ENCODE measurements around the gene SUN5.

The SUN5 gene

GRCh38 chr20:32995802-32996201 lies 8.4 kb downstream of the SUN5 start:
- no peak for TF ChIP-seq CTCF (IDR thresholded peaks at IDR 0.05)
- H3K27ac ChIP-seq: no peak overlapping the region
- no peaks in the 10 kb centered on the region for H3K9me3 ChIP-seq
- H3K4me3 ChIP-seq (ENCODE audit: low read depth in 1 of 2, low read length in 1 of 2): no peak overlapping the region
- H3K36me3 ChIP-seq: no peaks in the 10 kb centered on the region
- no peaks in the 10 kb centered on the region for H3K4me1 ChIP-seq (ENCODE audit: control insufficient read depth in 1 of 2, insufficient read depth in 1 of 2, low read depth in 1 of 2, low read length in 1 of 2)
- H3K27me3 ChIP-seq: no peaks in the 10 kb centered on the region

GRCh38 chr20:32993496-32994050 lies 10.7 kb downstream of the SUN5 start:
- Histone ChIP-seq H3K4me1 (ENCODE audit: control insufficient read depth in 1 of 2, insufficient read depth in 1 of 2, low read depth in 1 of 2, low read length in 1 of 2) (no peaks in the 10 kb centered on the region), H3K27me3 (no peaks in the 10 kb centered on the region), H3K27ac (no peak overlapping the region), H3K4me3 (ENCODE audit: low read depth in 1 of 2, low read length in 1 of 2) (no peak overlapping the region), H3K9me3 (no peaks in the 10 kb centered on the region), H3K36me3 (no peaks in the 10 kb centered on the region)
- TF ChIP-seq CTCF (IDR thresholded peaks at IDR 0.05): no peak

- H3K27ac ChIP-seq: no peak overlapping the region
- no peaks in the 10 kb centered on the region for H3K4me1 ChIP-seq (ENCODE audit: control insufficient read depth in 1 of 2, insufficient read depth in 1 of 2, low read depth in 1 of 2, low read length in 1 of 2)
- no peaks in the 10 kb centered on the region for H3K27me3 ChIP-seq
- TF ChIP-seq CTCF (IDR thresholded peaks at IDR 0.05): no peak
- no peak overlapping the region for H3K4me3 ChIP-seq (ENCODE audit: low read depth in 1 of 2, low read length in 1 of 2)
- H3K36me3 ChIP-seq: no peaks in the 10 kb centered on the region
- no peaks in the 10 kb centered on the region for H3K9me3 ChIP-seq
Observed at GRCh38 chr20:32991792-32992641, 12.2 kb downstream of the SUN5 start.

GRCh38 chr20:32991383-32991782 lies 12.8 kb downstream of the SUN5 start:
- Histone ChIP-seq H3K4me3 (ENCODE audit: low read depth in 1 of 2, low read length in 1 of 2) (no peak overlapping the region), H3K9me3 (no peaks in the 10 kb centered on the region), H3K4me1 (ENCODE audit: control insufficient read depth in 1 of 2, insufficient read depth in 1 of 2, low read depth in 1 of 2, low read length in 1 of 2) (no peaks in the 10 kb centered on the region), H3K27me3 (no peaks in the 10 kb centered on the region), H3K36me3 (no peaks in the 10 kb centered on the region), H3K27ac (no peak overlapping the region)
- TF ChIP-seq CTCF (IDR thresholded peaks at IDR 0.05): no peak

- Histone ChIP-seq H3K36me3 (no peaks in the 10 kb centered on the region), H3K27me3 (no peaks in the 10 kb centered on the region), H3K4me3 (ENCODE audit: low read depth in 1 of 2, low read length in 1 of 2) (no peak overlapping the region), H3K27ac (no peak overlapping the region), H3K9me3 (no peaks in the 10 kb centered on the region), H3K4me1 (ENCODE audit: control insufficient read depth in 1 of 2, insufficient read depth in 1 of 2, low read depth in 1 of 2, low read length in 1 of 2) (no peaks in the 10 kb centered on the region)
- no peak for TF ChIP-seq CTCF (IDR thresholded peaks at IDR 0.05)
Observed at GRCh38 chr20:32990426-32990825, 13.8 kb downstream of the SUN5 start.

All from neutrophil (primary cell).